ENCODE measurements around the gene FBF1.

Gene FBF1

GRCh38 chr17:75914643-75915267 lies 26.1 kb downstream of the FBF1 start:
- no peak for DNase-seq

GRCh38 chr17:75913537-75914210 lies 27.2 kb downstream of the FBF1 start:
- no peak for DNase-seq

- peak; percentile 39 for DNase-seq
Observed at GRCh38 chr17:75910699-75911098, 30.1 kb downstream of the FBF1 start.

GRCh38 chr17:75909812-75910274 lies 31.0 kb downstream of the FBF1 start:
- peak; percentile 92 for DNase-seq

GRCh38 chr17:75909051-75909811 lies 31.6 kb downstream of the FBF1 start:
- DNase-seq = peak; percentile 97

- DNase-seq = no peak
Observed at GRCh38 chr17:75908201-75908600, 32.6 kb downstream of the FBF1 start.

- no peak for DNase-seq
Observed at GRCh38 chr17:75906143-75906884, 34.5 kb downstream of the FBF1 start.

- DNase-seq = peak; percentile 88
Observed at GRCh38 chr17:75904749-75905521, 35.9 kb downstream of the FBF1 start, which contains the start of gene MRPL38. MRPL38 (minus strand) TSS chr17:75904884; CDS start chr17:75904875, 9 bp downstream.

GRCh38 chr17:75902406-75902805 lies 38.4 kb downstream of the FBF1 start:
- no peak for DNase-seq

GRCh38 chr17:75901727-75902126 lies 39.1 kb downstream of the FBF1 start:
- DNase-seq = no peak

- no peak for DNase-seq
Observed at GRCh38 chr17:75900691-75901533, 39.9 kb downstream of the FBF1 start.

GRCh38 chr17:75899767-75900468 lies 40.9 kb downstream of the FBF1 start:
- no peak for DNase-seq

- DNase-seq = no peak
Observed at GRCh38 chr17:75899353-75899752, 41.5 kb downstream of the FBF1 start.

- no peak for DNase-seq
Observed at GRCh38 chr17:75898791-75899190, 42.1 kb downstream of the FBF1 start.

GRCh38 chr17:75898065-75898464 lies 42.8 kb downstream of the FBF1 start:
- no peak for DNase-seq

- no peak for DNase-seq
Observed at GRCh38 chr17:75897160-75898019, 43.5 kb downstream of the FBF1 start.

GRCh38 chr17:75896415-75897159 lies 44.3 kb downstream of the FBF1 start, which contains the start of gene TRIM65:
TRIM65 (minus strand) TSS chr17:75896951; CDS start chr17:75896937, 14 bp downstream.
- DNase-seq = no peak

GRCh38 chr17:75895370-75896155 lies 45.3 kb downstream of the FBF1 start:
- no peak for DNase-seq

All from NCI-H2081 treated with DMSO at 0.1 percent for 48 hours (cell line).